H9 (cell line): ENCODE measurements around the gene B9D1. TPM values are rescaled to one million over a fixed set of nuclear protein-coding genes. Genes with fewer than 3 reads are reported as not detected.

Experiments
- DNase-seq: peaks from one replicate; pipeline ENCODE4 v3.0.0-alpha.2; 2017
- H2AFZ ChIP-seq: one replicate; pipeline ENCODE4 v1.6.1; 2013; ENCODE audit warnings: mild to moderate bottlenecking, low read length, control low read depth, moderate library complexity
- H2AK5ac ChIP-seq: 2 replicates; pipeline ENCODE4 v1.6.1; 2013; ENCODE audit warnings: low read length, control low read depth, mixed read lengths; ENCODE audit not compliant: insufficient read length
- H2BK120ac ChIP-seq: one replicate; pipeline ENCODE4 v1.6.1; 2013; ENCODE audit warnings: low read depth, mild to moderate bottlenecking, low read length, control low read depth, inconsistent platforms; ENCODE audit not compliant: poor library complexity, severe bottlenecking
- H2BK12ac ChIP-seq: 2 replicates; pipeline ENCODE4 v1.6.1; 2013; ENCODE audit warnings: low read length, control low read depth, mixed read lengths, low read depth; ENCODE audit not compliant: insufficient read length
- H2BK15ac ChIP-seq: 2 replicates; pipeline ENCODE4 v1.6.1; 2013; ENCODE audit warnings: low read depth, low read length, control low read depth
- H2BK20ac ChIP-seq: one replicate; pipeline ENCODE4 v1.6.1; 2013; ENCODE audit warnings: low read depth, mild to moderate bottlenecking, low read length, control low read depth, inconsistent platforms; ENCODE audit not compliant: poor library complexity, severe bottlenecking
- H2BK5ac ChIP-seq: 2 replicates; pipeline ENCODE4 v1.6.1; 2013; ENCODE audit warnings: low read length, control low read depth, mixed read lengths; ENCODE audit not compliant: insufficient read length
- H3K14ac ChIP-seq: 2 replicates; pipeline ENCODE4 v1.6.1; 2013; ENCODE audit warnings: low read length, control low read depth; ENCODE audit not compliant: insufficient read depth
- H3K18ac ChIP-seq: 2 replicates; pipeline ENCODE4 v1.6.1; 2013; ENCODE audit warnings: low read depth, mild to moderate bottlenecking, mixed read lengths, low read length, control low read depth; ENCODE audit not compliant: insufficient read length
- H3K23ac ChIP-seq: 2 replicates; pipeline ENCODE4 v1.6.1; 2013; ENCODE audit warnings: low read length, control low read depth, mixed read lengths, low read depth; ENCODE audit not compliant: insufficient read length
- H3K23me2 ChIP-seq: 2 replicates; pipeline ENCODE4 v1.6.1; 2013; ENCODE audit warnings: low read depth, mild to moderate bottlenecking, mixed read lengths, low read length, control low read depth; ENCODE audit not compliant: insufficient read length, poor library complexity, severe bottlenecking
- H3K27ac ChIP-seq: 2 replicates; pipeline ENCODE4 v1.5.1; 2013; ENCODE audit warnings: low read length, control low read depth, mixed read lengths, low read depth; ENCODE audit not compliant: insufficient read length
- H3K27me3 ChIP-seq: 2 replicates; pipeline ENCODE4 v1.6.1; 2013; ENCODE audit warnings: low read length, control low read depth, inconsistent platforms; ENCODE audit not compliant: insufficient read depth
- H3K4ac ChIP-seq: 2 replicates; pipeline ENCODE4 v1.6.1; 2013; ENCODE audit warnings: low read depth, mild to moderate bottlenecking, control low read depth, inconsistent platforms, low read length, moderate library complexity
- H3K4me1 ChIP-seq: 2 replicates; pipeline ENCODE4 v1.6.1; 2013; ENCODE audit warnings: low read length, control low read depth, inconsistent platforms; ENCODE audit not compliant: insufficient read depth
- H3K4me2 ChIP-seq: 2 replicates; pipeline ENCODE4 v1.6.1; 2013; ENCODE audit warnings: low read length, control low read depth, mixed read lengths; ENCODE audit not compliant: insufficient read length, insufficient read depth
- H3K56ac ChIP-seq: 2 replicates; pipeline ENCODE4 v1.6.1; 2013; ENCODE audit warnings: low read depth, mild to moderate bottlenecking, mixed read lengths, low read length, control low read depth; ENCODE audit not compliant: insufficient read length
- H3K79me1 ChIP-seq: 2 replicates; pipeline ENCODE4 v1.6.1; 2013; ENCODE audit warnings: low read depth, mild to moderate bottlenecking, moderate library complexity, low read length, control low read depth, inconsistent platforms; ENCODE audit not compliant: insufficient read depth, poor library complexity, severe bottlenecking
- H3K79me2 ChIP-seq: 2 replicates; pipeline ENCODE4 v1.6.1; 2013; ENCODE audit warnings: low read length, control low read depth, inconsistent platforms; ENCODE audit not compliant: insufficient read depth
- H3K9ac ChIP-seq: 2 replicates; pipeline ENCODE4 v1.6.1; 2013; ENCODE audit warnings: low read length, control low read depth, mixed read lengths; ENCODE audit not compliant: insufficient read length; ENCODE audit errors: extremely low read depth
- H3K9me3 ChIP-seq: one replicate; pipeline ENCODE4 v1.6.1; 2013; ENCODE audit warnings: low read depth, low read length, inconsistent platforms; ENCODE audit not compliant: control insufficient read depth
- H3T11ph ChIP-seq: one replicate; pipeline ENCODE4 v1.6.1; 2013; ENCODE audit warnings: mild to moderate bottlenecking, low read length, control low read depth, inconsistent platforms
- H4K20me1 ChIP-seq: one replicate; pipeline ENCODE4 v1.6.1; 2013; ENCODE audit not compliant: control insufficient read depth, insufficient read length, insufficient read depth
- H4K5ac ChIP-seq: 2 replicates; pipeline ENCODE4 v1.6.1; 2013; ENCODE audit warnings: low read depth, mild to moderate bottlenecking, mixed read lengths, low read length, control low read depth; ENCODE audit not compliant: insufficient read length
- H4K8ac ChIP-seq: replicated peaks from 2 replicates; pipeline ENCODE4 v1.6.1; 2013; ENCODE audit warnings: low read length, control low read depth, mixed read lengths, low read depth; ENCODE audit not compliant: insufficient read length
- H4K91ac ChIP-seq: 2 replicates; pipeline ENCODE4 v1.6.1; 2013; ENCODE audit warnings: low read depth, mild to moderate bottlenecking, moderate library complexity, mixed read lengths, low read length, control low read depth; ENCODE audit not compliant: insufficient read length
- H3K27ac Mint-ChIP-seq, 3 experiments: 2 replicates in 2 of 3; 3 replicates in 1 of 3; pipeline ENCODE4 v1.8.0; 2020 to 2021; ENCODE audit warnings: mixed read lengths in 3 of 3, mild to moderate bottlenecking in 1 of 3, moderate library complexity in 1 of 3
- H3K27me3 Mint-ChIP-seq: 2 replicates; pipeline ENCODE4 v1.8.0; 2021; ENCODE audit warnings: low read depth, mild to moderate bottlenecking, moderate library complexity, mixed read lengths
- H3K36me3 Mint-ChIP-seq, 3 experiments: 2 replicates in 2 of 3; 3 replicates in 1 of 3; pipeline ENCODE4 v1.8.0; 2020 to 2021; ENCODE audit warnings: low read depth in 3 of 3, mixed read lengths in 3 of 3; ENCODE audit not compliant: insufficient read depth in 1 of 3
- H3K4me1 Mint-ChIP-seq, 2 experiments: 2 replicates each; pipeline ENCODE4 v1.8.0; 2020; ENCODE audit warnings: mixed read lengths in 2 of 2
- H3K4me3 Mint-ChIP-seq, 2 experiments: 2 replicates in 1 of 2; 3 replicates in 1 of 2; pipeline ENCODE4 v1.8.0; 2020 to 2021; ENCODE audit warnings: mild to moderate bottlenecking in 2 of 2, mixed read lengths in 2 of 2, moderate library complexity in 1 of 2
- H3K9me3 Mint-ChIP-seq, 2 experiments: 2 replicates in 1 of 2; 3 replicates in 1 of 2; pipeline ENCODE4 v1.8.0; 2020; ENCODE audit warnings: mild to moderate bottlenecking in 2 of 2, mixed read lengths in 2 of 2, moderate library complexity in 1 of 2
- CTCF ChIP-seq: fragments of 200-600 bp; sonication (generic); conservative IDR thresholded peaks from 3 replicates; pipeline ENCODE4 v1.8.0; 2021; ENCODE audit warnings: antibody characterized with exemption, mild to moderate bottlenecking
- WGBS: extraction: QIAGEN DNeasy Blood & Tissue Kit; methylation state at CpG from one replicate; pipeline ENCODE4 v1.1.7; 2013; ENCODE audit warnings: missing lambda C conversion rate, low lambda C conversion rate, mixed read lengths; ENCODE audit not compliant: insufficient read length; ENCODE audit errors: extremely low coverage; 5-methylcytosine and 5-hydroxymethylcytosine counted together
- total RNA-seq: library from RNA; stranded (reverse); gene quantifications from 2 replicates; pipeline ENCODE4 v1.2.1, GENCODE V29; 2021

The B9D1 gene
- total RNA-seq, 1 experiment from 2014 or later, result 30.4 TPM

GRCh38 chr17:19372866-19373504 is 10.5 kb upstream of the B9D1 start:
- no peak overlapping the region for H3K56ac ChIP-seq
- H4K5ac ChIP-seq, result no peak overlapping the region
- no peak overlapping the region for H3K14ac ChIP-seq
- no peak overlapping the region for H3K9ac ChIP-seq
- H2BK20ac ChIP-seq, result no peak overlapping the region
- H3K27me3 ChIP-seq, result no peaks in the 10 kb centered on the region
- Mint-ChIP-seq H3K4me1 (peaks cover 4 to 20% of the 10 kb centered on the region in 2 experiments), H3K27ac (no peak overlapping the region; a peak in 1 of 7 replicates), H3K27me3 (no peaks in the 10 kb centered on the region), H3K9me3 (no peaks in the 10 kb centered on the region), H3K36me3 (peaks cover 0 to 9% (median 6%) of the 10 kb centered on the region in 3 experiments; a peak in 2 of 7 replicates), H3K4me3 (no peak overlapping the region)
- H4K20me1 ChIP-seq, result no peaks in the 10 kb centered on the region
- no peaks in the 10 kb centered on the region for H3K79me2 ChIP-seq
- no peak overlapping the region for H3K4me2 ChIP-seq
- no peak overlapping the region for H3K23ac ChIP-seq
- H2BK12ac ChIP-seq, result no peak overlapping the region
- DNase-seq, result peak; percentile 42
- WGBS, result no CpG with 5 or more reads among the region's 8 CpGs
- no peak overlapping the region for H2BK15ac ChIP-seq
- H2AFZ ChIP-seq, result no peak overlapping the region
- H2BK5ac ChIP-seq, result no peak overlapping the region
- no peak overlapping the region for H3T11ph ChIP-seq
- H4K8ac ChIP-seq, result no peak overlapping the region
- peaks cover 2% of the 10 kb centered on the region; the same call in 1 of the 2 replicates for H3K4me1 ChIP-seq
- no peak overlapping the region for H2BK120ac ChIP-seq
- no peaks in the 10 kb centered on the region for H3K9me3 ChIP-seq
- no peak overlapping the region for H2AK5ac ChIP-seq
- H4K91ac ChIP-seq, result no peak overlapping the region
- no peak overlapping the region for H3K18ac ChIP-seq
- H3K27ac ChIP-seq, result no peak overlapping the region
- no peaks in the 10 kb centered on the region for H3K23me2 ChIP-seq
- TF ChIP-seq CTCF, result no peak
- H3K4ac ChIP-seq, result no peak overlapping the region
- H3K79me1 ChIP-seq, result no peaks in the 10 kb centered on the region
